HCT116 (cell line): ENCODE measurements around the gene DLEC1. TPM values are rescaled to one million over a fixed set of nuclear protein-coding genes. Genes with fewer than 3 reads are reported as not detected.

Experiments used
- ATAC-seq: fragments of 200-7000 bp; cut with Tn5 transposase; 2 replicates; pipeline ENCODE4 v1.9.1; 2020; ENCODE audit warnings: mild to moderate bottlenecking, moderate library complexity
- BruUV-seq: library from RNA; stranded (reverse); fragments of 400-500 nt; replicated peaks from 2 replicates; lab custom pipeline; 2021; lab: Mats Ljungman, UMichigan
- CTCF ChIA-PET: fragments of 300-600 bp; sonication (Branson Sonifier 250); formaldehyde crosslinking; loops from one replicate; lab custom pipeline; 2021; ENCODE audit warnings: antibody characterized with exemption; lab: Charles Lee
- POLR2A ChIA-PET: fragments of 300-600, 350-600 bp; sonication (Branson Sonifier 250); formaldehyde crosslinking; loops from one replicate; lab custom pipeline; 2021; ENCODE audit warnings: antibody characterized with exemption; lab: Charles Lee
- RAD21 ChIA-PET, 2 experiments: fragments of 300-600 bp; sonication (Branson Sonifier 250); formaldehyde crosslinking; loops; one replicate each; lab custom pipeline; 2023; ENCODE audit warnings: low total read pairs in 2 of 2; ENCODE audit not compliant: uncharacterized antibody in 2 of 2, unreplicated experiment in 2 of 2, low non-redundant PET in 1 of 2; lab: Charles Lee
- DNase-seq: peaks from one replicate; pipeline ENCODE4 v3.0.0-alpha.2; 2010; ENCODE audit warnings: low read depth, low spot score
- H2AFZ ChIP-seq: fragments of 200-600 bp; shearing (Covaris generic), sonication (generic); 2 replicates; pipeline ENCODE4 v1.6.1; 2017; ENCODE audit warnings: low read depth, mixed run types, mixed read lengths, antibody characterized with exemption, low read length; ENCODE audit not compliant: poor library complexity, severe bottlenecking
- H3K27ac ChIP-seq: 2 replicates; pipeline ENCODE4 v1.5.1; 2012; ENCODE audit warnings: low read depth, low read length
- H3K27me3 ChIP-seq: fragments of 200-600 bp; sonication (generic); 2 replicates; pipeline ENCODE4 v1.6.1; 2016; ENCODE audit warnings: mixed run types, low read length, mixed read lengths; ENCODE audit not compliant: insufficient read depth
- H3K36me3 ChIP-seq, 2 experiments: fragments of 200-500 bp in 1 of 2; fragments of 200-600 bp in 1 of 2; sonication (Bioruptor generic) in 1 of 2; sonication (generic) in 1 of 2; 2 replicates each; pipeline versions ENCODE4 v1.5.1 to v1.6.1; 2014 to 2016; ENCODE audit warnings: low read length in 2 of 2, inconsistent platforms in 1 of 2, mixed read lengths in 1 of 2, mixed run types in 1 of 2; ENCODE audit not compliant: insufficient read depth in 2 of 2, control insufficient read depth in 1 of 2
- H3K4me1 ChIP-seq, 2 experiments: fragments of 200-600 bp in 1 of 2; sonication (generic) in 1 of 2; 2 replicates each; pipeline versions ENCODE4 v1.5.1 to v1.6.1; 2012 to 2017; ENCODE audit warnings: low read length in 2 of 2, inconsistent platforms in 1 of 2, mild to moderate bottlenecking in 1 of 2, mixed read lengths in 1 of 2, mixed run types in 1 of 2, moderate library complexity in 1 of 2; ENCODE audit not compliant: insufficient read depth in 2 of 2, control insufficient read depth in 1 of 2
- H3K4me2 ChIP-seq: fragments of 200-600 bp; sonication (generic); 2 replicates; pipeline ENCODE4 v1.6.1; 2017; ENCODE audit warnings: mixed run types, low read length, mixed read lengths
- H3K4me3 ChIP-seq, 2 experiments: fragments of 200-600 bp in 1 of 2; sonication (generic) in 1 of 2; replicated peaks in 1 of 2; 2 replicates each; pipeline ENCODE4 v1.5.1; 2011 to 2016; ENCODE audit warnings: low read length in 2 of 2, control low read depth in 1 of 2, low read depth in 1 of 2, mild to moderate bottlenecking in 1 of 2, mixed read lengths in 1 of 2, mixed run types in 1 of 2
- H3K79me2 ChIP-seq: fragments of 200-600 bp; sonication (generic); 2 replicates; pipeline ENCODE4 v1.6.1; 2017; ENCODE audit warnings: mild to moderate bottlenecking, mixed run types, low read length, moderate library complexity, mixed read lengths; ENCODE audit not compliant: insufficient read depth
- H3K9ac ChIP-seq: fragments of 200-600 bp; sonication (generic); 2 replicates; pipeline ENCODE4 v1.6.1; 2016; ENCODE audit warnings: low read length, mixed read lengths
- H3K9me2 ChIP-seq: fragments of 200-600 bp; sonication (generic), shearing (Covaris generic); 2 replicates; pipeline ENCODE4 v1.6.1; 2017; ENCODE audit warnings: mixed run types, mild to moderate bottlenecking, moderate library complexity; ENCODE audit not compliant: insufficient read depth
- H3K9me3 ChIP-seq, 2 experiments: fragments of 200-500 bp in 1 of 2; fragments of 200-600 bp in 1 of 2; sonication (Bioruptor generic) in 1 of 2; sonication (generic) in 1 of 2; 2 replicates each; pipeline ENCODE4 v1.6.1; 2014 to 2017; ENCODE audit warnings: low read length in 2 of 2, mixed read lengths in 2 of 2, inconsistent platforms in 1 of 2, low read depth in 1 of 2, mild to moderate bottlenecking in 1 of 2, mixed run types in 1 of 2, moderate library complexity in 1 of 2; ENCODE audit not compliant: control insufficient read depth in 1 of 2, insufficient read depth in 1 of 2
- H4K20me1 ChIP-seq: fragments of 200-600 bp; sonication (generic), shearing (Covaris generic); 2 replicates; pipeline ENCODE4 v1.6.1; 2017; ENCODE audit warnings: mixed run types, mild to moderate bottlenecking, moderate library complexity; ENCODE audit not compliant: insufficient read depth
- ELF1 ChIP-seq: IDR thresholded peaks from 2 replicates; pipeline ENCODE4 v1.6.1; 2012; ENCODE audit warnings: low read depth, borderline replicate concordance
- FOSL1 ChIP-seq: IDR thresholded peaks from 2 replicates; pipeline ENCODE4 v1.6.1; 2012; ENCODE audit warnings: low read depth
- SP1 ChIP-seq: IDR thresholded peaks from 2 replicates; pipeline ENCODE4 v1.6.1; 2012; ENCODE audit warnings: low read depth
- intact Hi-C: fragments of 100-400 bp; cut with micrococcal nuclease; formaldehyde crosslinking; loops from 2 replicates; pipeline ENCODE4 v1.10.0; 2022
- total RNA-seq: library from RNA; stranded (reverse); gene quantifications from one replicate; pipeline ENCODE4 v1.2.1, GENCODE V29; 2021; ENCODE audit not compliant: unreplicated experiment
- TF ChIP-seq, protein P1 (sequence below): IDR thresholded peaks from 2 replicates; pipeline ENCODE4 v1.6.1; 2012; ENCODE audit warnings: low read depth
- TF ChIP-seq, protein P2 (sequence below), 3 experiments: fragments of 200-600 bp in 1 of 3; sonication (generic) in 1 of 3; IDR thresholded peaks in 2 of 3; conservative IDR thresholded peaks in 1 of 3; 2 replicates each; pipeline ENCODE4 v1.5.1; 2012 to 2017; ENCODE audit warnings: low read depth in 2 of 3, low read length in 2 of 3, antibody characterized with exemption in 1 of 3, borderline replicate concordance in 1 of 3, control low read depth in 1 of 3, mild to moderate bottlenecking in 1 of 3, mixed read lengths in 1 of 3, mixed run types in 1 of 3, moderate library complexity in 1 of 3; ENCODE audit not compliant: insufficient read depth in 1 of 3

Gene DLEC1
- total RNA-seq, 1 experiment from 2014 or later, result 0.61 TPM

DNA sequence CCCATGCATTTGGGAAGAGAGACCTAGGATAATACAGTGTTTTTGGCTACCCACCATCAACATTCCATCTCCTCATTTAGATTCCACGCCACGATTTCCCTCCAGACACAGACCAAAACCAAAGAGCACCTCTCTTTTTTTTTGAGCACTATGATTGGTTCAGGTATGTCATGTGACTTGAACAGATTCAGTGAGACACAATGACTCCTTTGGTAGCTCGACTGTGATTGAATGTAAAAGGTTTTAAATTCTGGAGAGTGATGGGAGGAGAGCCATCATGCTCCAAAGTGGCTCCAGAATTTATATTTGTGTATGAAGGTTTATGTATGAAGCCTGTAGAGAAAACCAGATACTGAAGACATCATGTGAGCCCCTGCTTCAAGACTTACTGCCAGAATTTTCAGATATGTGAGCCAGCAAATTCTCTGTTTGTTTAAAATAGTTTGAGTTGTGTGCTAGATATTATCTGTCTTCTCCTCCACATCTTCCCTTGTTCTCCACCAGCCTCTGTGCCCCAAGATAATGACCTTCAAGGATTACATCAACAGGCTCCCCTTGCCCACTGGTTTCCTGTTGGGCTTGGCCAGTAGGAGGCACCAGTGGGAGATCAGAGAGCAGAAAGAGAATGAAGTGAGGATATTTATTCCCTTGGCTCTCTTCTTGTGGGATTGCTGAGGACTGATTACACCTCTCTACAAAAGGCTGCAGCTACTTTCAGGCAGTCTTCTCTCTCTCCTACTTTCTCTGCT, 111.9 kb downstream of the DLEC1 start:
- CTCF ChIA-PET, result no interaction called here
- Histone ChIP-seq H3K79me2 (no peaks in the 10 kb centered on the region), H3K4me2 (no peak overlapping the region), H3K4me3 (no peak overlapping the region), H3K36me3 (no peaks in the 10 kb centered on the region), H3K4me1 (peaks cover 6 to 27% of the 10 kb centered on the region in 2 experiments; a peak in 2 of 4 replicates), H4K20me1 (no peaks in the 10 kb centered on the region), H3K9me3 (peaks cover 0 to 9% of the 10 kb centered on the region in 2 experiments; a peak in 1 of 4 replicates), H3K27ac (no peak overlapping the region), H3K27me3 (no peaks in the 10 kb centered on the region), H3K9me2 (no peaks in the 10 kb centered on the region), H2AFZ (peak overlapping the region; percentile 1), H3K9ac (no peak overlapping the region)
- intact Hi-C loops, result no loop called here
- ATAC-seq (peak; percentile 54), DNase-seq (no peak)
- POLR2A ChIA-PET, result interaction anchor here (1.5 kb wide), 1 partner anchor 14 kb away, joined by 3 read pairs; the partner anchor contains the start of gene ACAA1
- BruUV-seq, result no TSS peak
- no peak for TF ChIP-seq SP1
- no peak for TF ChIP-seq FOSL1
- TF ChIP-seq ELF1, result no peak
- TF ChIP-seq, protein P1, sequence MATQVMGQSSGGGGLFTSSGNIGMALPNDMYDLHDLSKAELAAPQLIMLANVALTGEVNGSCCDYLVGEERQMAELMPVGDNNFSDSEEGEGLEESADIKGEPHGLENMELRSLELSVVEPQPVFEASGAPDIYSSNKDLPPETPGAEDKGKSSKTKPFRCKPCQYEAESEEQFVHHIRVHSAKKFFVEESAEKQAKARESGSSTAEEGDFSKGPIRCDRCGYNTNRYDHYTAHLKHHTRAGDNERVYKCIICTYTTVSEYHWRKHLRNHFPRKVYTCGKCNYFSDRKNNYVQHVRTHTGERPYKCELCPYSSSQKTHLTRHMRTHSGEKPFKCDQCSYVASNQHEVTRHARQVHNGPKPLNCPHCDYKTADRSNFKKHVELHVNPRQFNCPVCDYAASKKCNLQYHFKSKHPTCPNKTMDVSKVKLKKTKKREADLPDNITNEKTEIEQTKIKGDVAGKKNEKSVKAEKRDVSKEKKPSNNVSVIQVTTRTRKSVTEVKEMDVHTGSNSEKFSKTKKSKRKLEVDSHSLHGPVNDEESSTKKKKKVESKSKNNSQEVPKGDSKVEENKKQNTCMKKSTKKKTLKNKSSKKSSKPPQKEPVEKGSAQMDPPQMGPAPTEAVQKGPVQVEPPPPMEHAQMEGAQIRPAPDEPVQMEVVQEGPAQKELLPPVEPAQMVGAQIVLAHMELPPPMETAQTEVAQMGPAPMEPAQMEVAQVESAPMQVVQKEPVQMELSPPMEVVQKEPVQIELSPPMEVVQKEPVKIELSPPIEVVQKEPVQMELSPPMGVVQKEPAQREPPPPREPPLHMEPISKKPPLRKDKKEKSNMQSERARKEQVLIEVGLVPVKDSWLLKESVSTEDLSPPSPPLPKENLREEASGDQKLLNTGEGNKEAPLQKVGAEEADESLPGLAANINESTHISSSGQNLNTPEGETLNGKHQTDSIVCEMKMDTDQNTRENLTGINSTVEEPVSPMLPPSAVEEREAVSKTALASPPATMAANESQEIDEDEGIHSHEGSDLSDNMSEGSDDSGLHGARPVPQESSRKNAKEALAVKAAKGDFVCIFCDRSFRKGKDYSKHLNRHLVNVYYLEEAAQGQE, result no peak
- TF ChIP-seq, protein P2, sequence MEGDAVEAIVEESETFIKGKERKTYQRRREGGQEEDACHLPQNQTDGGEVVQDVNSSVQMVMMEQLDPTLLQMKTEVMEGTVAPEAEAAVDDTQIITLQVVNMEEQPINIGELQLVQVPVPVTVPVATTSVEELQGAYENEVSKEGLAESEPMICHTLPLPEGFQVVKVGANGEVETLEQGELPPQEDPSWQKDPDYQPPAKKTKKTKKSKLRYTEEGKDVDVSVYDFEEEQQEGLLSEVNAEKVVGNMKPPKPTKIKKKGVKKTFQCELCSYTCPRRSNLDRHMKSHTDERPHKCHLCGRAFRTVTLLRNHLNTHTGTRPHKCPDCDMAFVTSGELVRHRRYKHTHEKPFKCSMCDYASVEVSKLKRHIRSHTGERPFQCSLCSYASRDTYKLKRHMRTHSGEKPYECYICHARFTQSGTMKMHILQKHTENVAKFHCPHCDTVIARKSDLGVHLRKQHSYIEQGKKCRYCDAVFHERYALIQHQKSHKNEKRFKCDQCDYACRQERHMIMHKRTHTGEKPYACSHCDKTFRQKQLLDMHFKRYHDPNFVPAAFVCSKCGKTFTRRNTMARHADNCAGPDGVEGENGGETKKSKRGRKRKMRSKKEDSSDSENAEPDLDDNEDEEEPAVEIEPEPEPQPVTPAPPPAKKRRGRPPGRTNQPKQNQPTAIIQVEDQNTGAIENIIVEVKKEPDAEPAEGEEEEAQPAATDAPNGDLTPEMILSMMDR (IDR thresholded peaks at IDR 0.05 in 2 of 3, conservative IDR thresholded peaks at IDR 0.05 in 1 of 3; ENCODE audit: borderline replicate concordance in 1 of 3, insufficient read depth in 1 of 3, low read depth in 2 of 3, low read length in 2 of 3), result peak in 2 of 3 experiments; percentile 26 to 36; a peak in 3 of 6 replicates
- RAD21 ChIA-PET, result no interaction called here
